Pulmonary artery endothelial cell (primary cell): ENCODE results near the gene ZFP36. TPM values are rescaled to one million over a fixed set of nuclear protein-coding genes. Genes with fewer than 3 reads are reported as not detected.

Source experiments
- DNase-seq: peaks from one replicate; pipeline ENCODE4 v3.0.0-alpha.2; 2011; ENCODE audit warnings: low read depth, low spot score
- total RNA-seq: library from RNA; depleted of rRNA; stranded (reverse); fragments of >200 nt; gene quantifications from 2 replicates; pipeline ENCODE4 v1.2.3, GENCODE V29; 2014

The ZFP36 gene
- total RNA-seq, 1 donor from 2014 or later: 0.59 TPM

DNA sequence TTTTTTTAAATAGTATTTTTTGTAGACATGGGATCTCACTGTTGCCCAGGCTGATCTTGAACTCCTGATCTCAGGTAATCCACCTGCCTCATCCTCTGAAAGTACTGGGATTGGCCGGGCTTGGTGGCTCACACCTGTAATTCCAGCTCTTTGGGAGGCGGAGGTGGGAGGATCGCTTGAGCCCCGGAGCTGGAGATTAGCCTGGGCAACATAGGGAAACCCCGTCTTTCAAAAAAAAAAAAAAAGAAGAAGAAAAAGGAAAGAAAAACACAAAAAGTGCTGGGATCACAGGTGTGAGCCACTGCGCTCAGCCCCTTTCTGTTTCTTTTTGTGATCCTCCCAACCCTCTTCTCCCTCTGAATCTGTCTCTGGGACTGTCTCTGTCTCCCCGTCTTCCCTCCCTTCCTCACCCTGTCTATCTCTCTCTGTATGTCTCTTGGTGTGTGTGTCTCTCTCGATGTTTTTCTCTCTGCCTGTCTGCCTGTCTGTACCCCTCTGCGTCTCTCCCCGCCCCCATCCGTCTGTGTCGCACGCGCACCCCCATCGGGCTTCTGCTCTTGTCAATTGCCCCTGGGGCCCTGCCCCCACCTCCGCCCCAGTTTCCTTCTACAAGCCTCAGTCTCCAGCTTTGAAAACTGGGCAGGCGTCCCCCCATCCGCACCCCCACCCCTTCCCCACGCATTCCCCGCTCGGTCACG, 540 bp upstream of the ZFP36 start:
- no peak for DNase-seq

GRCh38 chr19:39407410-39407659, 688 bp downstream of the ZFP36 start:
- DNase-seq: no peak

GRCh38 chr19:39407660-39408391, 1.2 kb downstream of the ZFP36 start:
- DNase-seq: no peak

DNA sequence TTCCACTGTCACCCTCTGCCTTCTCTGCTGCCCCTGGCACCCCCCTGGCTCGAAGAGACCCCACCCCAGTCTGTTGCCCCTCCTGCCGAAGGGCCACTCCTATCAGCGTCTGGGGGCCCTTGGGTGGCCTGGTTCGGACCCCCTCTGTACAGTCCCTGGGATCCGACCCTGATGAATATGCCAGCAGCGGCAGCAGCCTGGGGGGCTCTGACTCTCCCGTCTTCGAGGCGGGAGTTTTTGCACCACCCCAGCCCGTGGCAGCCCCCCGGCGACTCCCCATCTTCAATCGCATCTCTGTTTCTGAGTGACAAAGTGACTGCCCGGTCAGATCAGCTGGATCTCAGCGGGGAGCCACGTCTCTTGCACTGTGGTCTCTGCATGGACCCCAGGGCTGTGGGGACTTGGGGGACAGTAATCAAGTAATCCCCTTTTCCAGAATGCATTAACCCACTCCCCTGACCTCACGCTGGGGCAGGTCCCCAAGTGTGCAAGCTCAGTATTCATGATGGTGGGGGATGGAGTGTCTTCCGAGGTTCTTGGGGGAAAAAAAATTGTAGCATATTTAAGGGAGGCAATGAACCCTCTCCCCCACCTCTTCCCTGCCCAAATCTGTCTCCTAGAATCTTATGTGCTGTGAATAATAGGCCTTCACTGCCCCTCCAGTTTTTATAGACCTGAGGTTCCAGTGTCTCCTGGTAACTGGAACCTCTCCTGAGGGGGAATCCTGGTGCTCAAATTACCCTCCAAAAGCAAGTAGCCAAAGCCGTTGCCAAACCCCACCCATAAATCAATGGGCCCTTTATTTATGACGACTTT, 2.0 kb downstream of the ZFP36 start:
- DNase-seq: no peak

DNA sequence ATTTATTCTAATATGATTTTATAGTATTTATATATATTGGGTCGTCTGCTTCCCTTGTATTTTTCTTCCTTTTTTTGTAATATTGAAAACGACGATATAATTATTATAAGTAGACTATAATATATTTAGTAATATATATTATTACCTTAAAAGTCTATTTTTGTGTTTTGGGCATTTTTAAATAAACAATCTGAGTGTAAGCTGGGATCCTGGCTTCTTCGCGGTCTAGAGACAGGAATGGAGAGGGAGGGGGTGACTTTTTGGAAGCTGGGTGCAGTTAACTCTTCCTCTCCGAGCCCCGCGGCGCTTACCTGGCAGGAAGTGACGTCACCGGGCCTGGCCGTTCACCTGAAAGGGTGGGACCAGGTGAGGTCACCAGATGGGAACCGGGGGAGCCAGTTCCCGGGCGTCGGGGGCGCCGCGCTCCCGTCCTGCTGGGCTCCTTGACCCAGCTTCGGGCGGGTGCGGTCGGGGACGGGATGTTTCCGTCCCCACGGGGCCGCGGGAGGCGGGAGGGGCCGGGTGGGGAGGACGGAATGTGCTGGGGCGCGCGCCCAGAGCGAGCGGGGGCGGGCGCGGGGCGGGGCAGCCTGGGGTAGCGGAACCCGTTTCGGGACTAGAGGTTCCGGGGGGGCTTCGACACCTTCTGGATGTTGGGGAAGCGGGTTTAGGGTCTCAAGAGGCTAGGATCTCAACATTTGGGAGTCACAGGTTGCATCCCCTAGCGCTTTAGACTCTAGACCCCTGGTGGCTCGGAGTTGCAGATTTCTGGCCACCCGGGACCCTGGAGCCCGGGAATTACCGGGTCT, 2.8 kb downstream of the ZFP36 start:
- DNase-seq: no peak

GRCh38 chr19:39410017-39410830, 3.6 kb downstream of the ZFP36 start:
- no peak for DNase-seq

DNA sequence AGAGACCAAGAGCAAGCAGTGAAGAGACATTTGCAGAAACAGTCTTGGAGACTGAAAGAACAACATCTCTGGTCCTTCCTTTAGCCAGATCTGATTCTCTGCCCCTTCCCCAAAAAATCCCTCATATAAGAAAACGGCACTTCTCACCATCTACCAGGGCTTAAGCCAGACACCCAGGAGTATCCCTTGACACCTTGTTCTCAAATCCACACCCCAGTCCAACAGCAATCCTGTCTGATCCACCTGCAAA, 4.1 kb downstream of the ZFP36 start:
- DNase-seq: no peak

DNA sequence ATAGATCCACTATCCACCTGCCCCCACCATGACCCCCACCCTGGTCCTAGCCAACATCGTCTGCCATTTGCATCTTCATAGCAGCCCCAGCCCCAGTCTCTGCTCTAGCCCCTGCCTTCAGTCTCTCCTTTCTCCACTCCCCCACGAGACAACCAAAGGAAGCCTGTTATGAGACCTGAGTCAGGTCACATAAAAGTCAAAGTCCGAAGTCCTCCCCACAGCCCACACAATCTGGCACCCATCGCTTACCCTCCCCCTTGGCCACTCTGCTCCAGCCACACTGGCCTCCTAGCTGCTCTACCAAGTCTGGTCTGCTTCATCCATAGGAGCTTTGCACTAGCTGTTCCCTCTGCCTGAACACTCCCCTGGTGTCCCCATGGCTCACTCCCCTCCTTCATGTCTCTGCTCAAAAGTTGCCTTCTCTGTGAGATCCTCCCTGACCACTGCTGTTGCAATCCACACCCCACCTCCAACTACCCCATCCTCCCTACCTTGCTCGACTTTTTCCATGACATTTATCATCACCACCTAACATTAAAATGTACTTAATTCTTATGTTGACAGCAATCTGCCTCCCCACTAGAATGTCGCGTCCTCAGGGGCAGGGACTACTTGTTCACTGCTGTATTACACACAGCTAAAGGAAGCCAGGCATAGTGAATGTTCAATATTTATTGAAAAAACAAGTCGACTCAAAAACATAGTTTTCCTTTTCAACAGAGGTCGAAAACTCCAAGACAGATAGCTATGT, 4.6 kb downstream of the ZFP36 start:
- DNase-seq: no peak

- DNase-seq: peak; percentile 73
These were observed 5.1 kb downstream of the ZFP36 start for GRCh38 chr19:39411832-39412099.

GRCh38 chr19:39412100-39412866, 5.6 kb downstream of the ZFP36 start, which contains the start of gene PLEKHG2:
Gene PLEKHG2 (plus strand): TSS chr19:39412669. CDS start chr19:39414087, 1,418 bp downstream.
- peak; percentile 99 for DNase-seq

DNA sequence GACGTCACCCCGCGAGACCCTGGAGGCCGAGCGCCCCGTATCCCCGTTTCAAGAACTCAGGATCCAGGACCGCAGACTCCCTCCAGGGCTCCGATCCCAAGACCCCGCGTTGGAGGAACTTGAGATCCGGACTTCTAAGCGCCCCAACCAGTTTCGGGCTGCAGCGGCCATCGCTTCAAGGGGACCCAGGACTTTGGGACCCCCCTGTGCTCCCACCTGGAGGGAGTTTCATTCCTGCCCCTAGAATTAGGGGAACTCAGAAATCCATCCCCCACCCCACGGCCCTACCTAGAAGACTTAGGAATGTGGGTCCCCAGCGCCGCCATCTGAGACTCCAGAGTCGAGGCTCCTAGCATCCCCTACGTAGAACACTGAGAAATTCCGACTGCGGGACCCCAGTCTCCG, 6.2 kb downstream of the ZFP36 start:
- DNase-seq: no peak

- DNase-seq: no peak
These were observed 6.7 kb downstream of the ZFP36 start for GRCh38 chr19:39413272-39413910.

GRCh38 chr19:39413911-39414608, 7.4 kb downstream of the ZFP36 start:
- no peak for DNase-seq

DNA sequence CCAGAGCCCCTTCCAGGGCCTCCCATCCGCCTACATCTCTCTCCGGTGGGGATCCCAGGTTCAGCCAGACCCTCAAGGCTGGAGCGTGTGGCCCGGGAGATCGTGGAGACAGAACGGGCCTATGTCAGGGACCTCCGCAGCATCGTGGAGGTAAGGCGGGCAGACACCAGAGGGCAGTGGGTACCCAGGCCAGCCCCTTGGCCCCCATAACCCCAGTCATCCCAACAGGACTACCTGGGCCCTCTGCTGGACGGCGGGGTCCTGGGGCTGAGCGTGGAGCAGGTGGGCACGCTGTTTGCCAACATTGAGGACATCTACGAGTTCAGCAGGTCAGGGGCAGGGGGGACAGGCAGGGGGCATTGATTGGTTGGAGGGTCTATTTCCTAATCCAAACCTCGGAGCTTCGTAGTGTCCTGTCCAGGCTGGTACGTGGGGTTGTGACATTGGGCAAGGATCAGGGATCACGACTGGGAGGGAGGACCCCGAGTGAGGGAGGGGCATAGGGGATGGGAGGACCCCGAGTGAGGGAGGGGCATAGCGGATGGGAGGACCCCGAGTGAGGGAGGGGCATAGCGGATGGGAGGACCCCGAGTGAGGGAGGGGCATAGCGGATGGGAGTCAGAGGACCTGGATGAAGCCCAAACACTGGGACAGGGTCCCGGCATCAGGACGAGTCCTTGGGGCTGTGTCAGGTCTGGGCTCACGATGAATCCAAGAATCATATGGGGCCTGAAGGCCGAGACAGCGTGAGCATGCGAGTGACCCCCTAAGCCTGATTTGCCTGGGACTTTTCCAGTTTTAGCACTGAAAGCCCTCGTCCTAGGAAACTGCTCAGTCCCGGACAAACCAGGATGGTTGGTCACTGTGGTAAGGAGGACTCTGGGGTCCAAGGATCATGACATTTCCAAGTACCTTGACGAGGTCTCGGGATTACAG, 8.7 kb downstream of the ZFP36 start:
- no peak for DNase-seq

- no peak for DNase-seq
These were observed 9.8 kb downstream of the ZFP36 start for GRCh38 chr19:39416152-39417120.

DNA sequence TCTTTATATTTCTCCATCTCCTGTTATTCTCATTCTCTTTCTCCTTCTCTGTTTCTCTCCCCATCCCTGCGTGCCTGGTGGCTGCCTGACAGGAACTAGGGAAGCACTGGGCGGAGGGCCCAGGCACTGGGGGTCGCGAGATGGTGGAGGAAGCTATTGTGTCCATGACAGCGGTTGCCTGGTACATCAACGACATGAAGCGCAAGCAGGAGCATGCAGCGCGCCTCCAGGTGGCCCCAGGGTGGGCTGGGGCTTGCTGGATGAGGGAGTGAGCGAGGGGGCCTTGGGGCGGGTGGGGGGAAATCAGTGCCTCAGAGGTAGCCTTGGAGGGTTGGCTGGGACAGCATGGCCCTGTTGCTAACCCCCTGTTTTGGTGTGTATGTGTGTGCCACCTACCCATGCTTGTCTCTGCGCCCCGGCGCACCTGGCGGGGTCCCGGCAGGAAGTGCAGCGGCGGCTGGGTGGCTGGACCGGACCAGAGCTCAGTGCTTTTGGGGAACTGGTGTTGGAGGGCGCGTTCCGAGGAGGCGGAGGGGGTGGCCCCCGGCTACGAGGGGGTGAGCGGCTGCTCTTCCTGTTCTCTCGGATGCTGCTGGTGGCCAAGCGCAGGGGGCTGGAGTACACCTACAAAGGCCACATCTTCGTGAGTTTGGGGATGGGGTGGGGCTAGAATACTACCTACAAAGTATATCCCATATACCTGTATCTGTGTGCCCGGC, 11.0 kb downstream of the ZFP36 start:
- no peak for DNase-seq
